Measurements from ENCODE around the gene GPR39.

- no peak for TF ChIP-seq POLR2A (IDR thresholded peaks at IDR 0.05)
- no peak for TF ChIP-seq CTCF (IDR thresholded peaks at IDR 0.05)
These were observed 242.7 kb downstream of the GPR39 start for GRCh38 chr2:132659331-132659730.

Data from Peyer's patch (tissue), 4 donors.